ENCODE results near the gene RPS21.

Gene RPS21

DNA sequence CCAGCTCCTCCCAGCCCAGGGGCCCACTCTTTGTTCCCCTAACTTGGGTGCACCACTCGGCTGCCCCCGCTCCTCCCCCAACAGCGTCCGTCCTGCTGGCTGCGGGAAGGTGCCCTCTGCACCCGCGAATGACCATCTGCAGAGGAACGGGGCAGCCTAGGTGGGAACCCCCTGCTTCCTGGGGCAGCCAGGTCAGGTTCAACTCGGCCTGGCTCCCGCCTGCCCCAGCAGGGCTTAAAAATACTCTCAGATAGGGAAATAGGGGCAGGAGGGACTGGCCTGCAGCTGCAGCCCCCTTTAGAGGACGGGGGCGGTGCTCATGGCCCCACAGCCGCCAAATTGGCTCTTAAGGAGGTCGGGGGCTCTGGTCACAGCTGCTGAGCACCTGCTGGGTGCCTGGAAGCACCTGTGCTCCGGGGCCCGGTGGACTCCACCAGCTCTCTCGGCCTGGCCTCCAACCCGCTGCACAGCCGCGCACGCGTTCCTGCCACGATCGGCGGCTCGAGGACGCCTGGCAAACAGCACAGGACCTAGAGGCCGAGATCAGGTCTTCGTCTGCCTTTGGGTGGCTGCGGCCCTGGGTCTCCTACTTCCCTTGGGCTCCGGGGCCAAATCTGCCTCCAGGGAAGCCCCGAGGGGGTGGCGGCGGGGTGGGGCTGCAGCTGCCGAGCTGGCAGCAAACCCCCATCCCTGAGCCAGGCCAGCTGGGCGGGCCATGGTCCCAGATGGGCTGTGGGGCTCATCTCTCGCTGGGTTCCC, 19.1 kb upstream of the RPS21 start:
- Histone ChIP-seq H3K27ac (peak overlapping the region; percentile 15), H3K27me3 (ENCODE audit: control insufficient read depth, insufficient read depth, low read length) (no peaks in the 10 kb centered on the region), H3K9ac (no peak overlapping the region), H3K79me2 (peaks cover 2% of the 10 kb centered on the region), H2AFZ (peak overlapping the region; percentile 94), H3K36me3 (ENCODE audit: control insufficient read depth, insufficient read depth, low read length) (no peaks in the 10 kb centered on the region), H3K4me1 (peaks cover 36% of the 10 kb centered on the region), H3K4me2 (ENCODE audit: low read length) (peak overlapping the region; percentile 84), H3K4me3 (ENCODE audit: low read depth, low read length) (peak overlapping the region; percentile 52), H3K9me3 (ENCODE audit: control insufficient read depth, low read length) (no peaks in the 10 kb centered on the region)
- TF ChIP-seq, protein P1, sequence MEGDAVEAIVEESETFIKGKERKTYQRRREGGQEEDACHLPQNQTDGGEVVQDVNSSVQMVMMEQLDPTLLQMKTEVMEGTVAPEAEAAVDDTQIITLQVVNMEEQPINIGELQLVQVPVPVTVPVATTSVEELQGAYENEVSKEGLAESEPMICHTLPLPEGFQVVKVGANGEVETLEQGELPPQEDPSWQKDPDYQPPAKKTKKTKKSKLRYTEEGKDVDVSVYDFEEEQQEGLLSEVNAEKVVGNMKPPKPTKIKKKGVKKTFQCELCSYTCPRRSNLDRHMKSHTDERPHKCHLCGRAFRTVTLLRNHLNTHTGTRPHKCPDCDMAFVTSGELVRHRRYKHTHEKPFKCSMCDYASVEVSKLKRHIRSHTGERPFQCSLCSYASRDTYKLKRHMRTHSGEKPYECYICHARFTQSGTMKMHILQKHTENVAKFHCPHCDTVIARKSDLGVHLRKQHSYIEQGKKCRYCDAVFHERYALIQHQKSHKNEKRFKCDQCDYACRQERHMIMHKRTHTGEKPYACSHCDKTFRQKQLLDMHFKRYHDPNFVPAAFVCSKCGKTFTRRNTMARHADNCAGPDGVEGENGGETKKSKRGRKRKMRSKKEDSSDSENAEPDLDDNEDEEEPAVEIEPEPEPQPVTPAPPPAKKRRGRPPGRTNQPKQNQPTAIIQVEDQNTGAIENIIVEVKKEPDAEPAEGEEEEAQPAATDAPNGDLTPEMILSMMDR (IDR thresholded peaks at IDR 0.05): no peak

DNA sequence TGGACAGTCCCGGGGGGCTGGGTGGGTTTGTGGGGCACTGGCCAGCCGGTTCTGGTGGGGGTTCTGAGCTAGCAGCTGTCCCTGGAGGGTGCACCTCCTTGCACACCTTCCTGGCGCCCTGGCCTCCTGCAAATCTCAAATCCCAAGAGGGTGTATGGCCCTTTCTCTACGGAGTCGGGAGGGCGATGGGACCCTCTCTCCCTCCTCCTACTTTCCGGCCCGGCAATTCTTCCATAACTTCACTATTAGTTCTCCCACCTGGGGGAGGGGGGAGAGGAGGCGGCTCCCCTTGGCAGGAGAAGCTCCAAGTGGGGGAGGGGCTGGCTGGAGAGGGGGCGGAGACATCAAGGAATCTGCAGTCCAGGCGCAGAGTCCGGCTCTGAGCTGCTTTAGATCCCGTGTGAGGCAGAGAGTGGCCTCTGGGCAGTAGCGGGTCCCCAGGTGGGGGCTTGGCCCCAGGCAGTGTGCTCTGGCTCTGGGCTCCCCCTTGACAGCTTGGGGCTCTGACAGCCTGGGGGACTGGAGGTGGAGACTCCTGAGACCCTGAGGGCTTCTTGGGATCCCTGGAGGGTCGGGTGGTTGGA, 18.4 kb upstream of the RPS21 start:
- Histone ChIP-seq H3K4me2 (ENCODE audit: low read length) (peak overlapping the region; percentile 64), H3K36me3 (ENCODE audit: control insufficient read depth, insufficient read depth, low read length) (no peaks in the 10 kb centered on the region), H3K79me2 (peaks cover 2% of the 10 kb centered on the region), H3K4me3 (ENCODE audit: low read depth, low read length) (peak overlapping the region; percentile 14), H3K27ac (no peak overlapping the region), H3K27me3 (ENCODE audit: control insufficient read depth, insufficient read depth, low read length) (no peaks in the 10 kb centered on the region), H3K9ac (no peak overlapping the region), H3K4me1 (peaks cover 36% of the 10 kb centered on the region), H3K9me3 (ENCODE audit: control insufficient read depth, low read length) (no peaks in the 10 kb centered on the region), H2AFZ (no peak overlapping the region)
- TF ChIP-seq, protein P1 (IDR thresholded peaks at IDR 0.05): no peak

DNA sequence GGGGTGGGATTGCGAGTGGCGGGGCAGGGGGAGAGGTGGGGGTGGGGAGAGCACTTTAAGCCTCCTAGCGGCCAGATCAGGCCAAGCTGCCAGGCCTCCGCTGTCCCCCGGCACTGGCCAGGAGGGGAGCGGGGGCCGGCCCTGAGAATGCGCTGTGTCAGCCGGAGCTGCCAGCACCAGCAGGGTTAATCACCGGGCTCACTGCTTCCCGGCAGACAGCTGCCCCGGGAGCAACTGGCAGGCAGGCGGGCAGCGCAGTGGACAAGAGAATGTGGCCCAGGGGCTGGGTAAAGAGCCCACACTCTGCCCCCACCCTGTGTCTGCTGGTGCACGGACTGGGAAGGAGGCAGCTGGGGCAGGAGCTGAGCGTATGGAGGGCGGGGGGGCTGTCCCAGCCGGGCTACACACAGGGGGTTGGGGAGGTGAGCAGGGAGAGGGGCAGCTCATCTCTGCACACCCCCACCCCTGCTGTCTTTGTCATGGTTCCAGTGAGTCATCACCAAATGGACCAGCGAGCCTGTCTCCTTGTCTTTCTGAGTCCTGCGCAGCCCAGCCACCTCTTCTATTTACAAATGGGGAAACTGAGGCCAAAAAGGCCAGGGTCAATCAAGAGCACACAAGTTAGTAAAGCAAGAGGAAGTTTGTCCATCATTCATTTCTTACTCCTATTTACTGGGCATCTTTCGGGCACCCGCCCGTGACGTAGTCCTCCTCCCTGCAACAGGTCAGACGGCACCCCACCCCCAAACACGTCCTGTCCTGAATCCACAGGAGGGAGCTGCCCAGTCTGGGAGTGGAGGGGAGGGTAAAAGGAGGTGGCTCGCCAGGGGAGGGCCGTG, 17.7 kb upstream of the RPS21 start:
- Histone ChIP-seq H3K27ac (no peak overlapping the region), H3K27me3 (ENCODE audit: control insufficient read depth, insufficient read depth, low read length) (no peaks in the 10 kb centered on the region), H2AFZ (no peak overlapping the region), H3K79me2 (peaks cover 2% of the 10 kb centered on the region), H3K36me3 (ENCODE audit: control insufficient read depth, insufficient read depth, low read length) (no peaks in the 10 kb centered on the region), H3K4me3 (ENCODE audit: low read depth, low read length) (peak overlapping the region; percentile 4), H3K4me2 (ENCODE audit: low read length) (peak overlapping the region; percentile 60), H3K4me1 (peaks cover 40% of the 10 kb centered on the region), H3K9me3 (ENCODE audit: control insufficient read depth, low read length) (no peaks in the 10 kb centered on the region), H3K9ac (no peak overlapping the region)
- TF ChIP-seq, protein P1 (IDR thresholded peaks at IDR 0.05): peak; percentile 22

DNA sequence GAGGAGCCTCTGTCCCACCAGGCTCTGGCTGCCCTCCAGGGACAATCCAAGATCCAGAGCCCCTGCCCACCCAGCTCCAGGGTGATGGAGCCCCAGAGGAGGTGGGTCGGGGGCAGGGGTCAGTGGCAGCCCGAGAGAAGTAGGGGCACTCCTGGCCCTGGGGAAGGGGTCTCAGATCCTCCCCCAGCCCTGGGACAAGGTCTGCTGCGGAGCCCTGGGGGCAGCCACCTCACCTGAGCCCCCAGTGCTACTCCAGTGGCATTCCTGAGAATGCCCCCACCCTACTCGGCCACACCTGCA, 17.1 kb upstream of the RPS21 start:
- H2AFZ ChIP-seq: no peak overlapping the region
- no peak overlapping the region for H3K27ac ChIP-seq
- H3K4me2 ChIP-seq (ENCODE audit: low read length): no peak overlapping the region
- TF ChIP-seq, protein P1 (IDR thresholded peaks at IDR 0.05): no peak
- no peak overlapping the region for H3K4me3 ChIP-seq (ENCODE audit: low read depth, low read length)
- H3K9me3 ChIP-seq (ENCODE audit: control insufficient read depth, low read length): no peaks in the 10 kb centered on the region
- peaks cover 44% of the 10 kb centered on the region for H3K4me1 ChIP-seq
- H3K36me3 ChIP-seq (ENCODE audit: control insufficient read depth, insufficient read depth, low read length): no peaks in the 10 kb centered on the region
- H3K9ac ChIP-seq: no peak overlapping the region
- H3K79me2 ChIP-seq: peaks cover 2% of the 10 kb centered on the region
- H3K27me3 ChIP-seq (ENCODE audit: control insufficient read depth, insufficient read depth, low read length): no peaks in the 10 kb centered on the region

Measured in parathyroid adenoma (tissue), 2 donors.